ENCODE measurements around the gene GRIK3. TPM values are rescaled to one million over a fixed set of nuclear protein-coding genes. Genes with fewer than 3 reads are reported as not detected.
"Not testable (repeated sequence)": the region's sequence is repeated elsewhere in the genome, so short reads cannot be mapped to it uniquely, and the experiment has no call there.

Gene GRIK3
- total RNA-seq, 1 experiment from 2014 or later = not detected

- in situ Hi-C loops (cut with HindIII; ENCODE audit: low pct_unique_long_range_greater_than_20kb, low sequenced_read_pairs) = no loop called here
- peak; percentile 49 for DNase-seq (ENCODE audit: low read depth, low spot score)
Observed at GRCh38 chr1:36784147-36784859, 250.0 kb downstream of the GRIK3 start.

- in situ Hi-C loops (cut with HindIII; ENCODE audit: low pct_unique_long_range_greater_than_20kb, low sequenced_read_pairs) = no loop called here
- no peak for DNase-seq (ENCODE audit: low read depth, low spot score)
Observed at GRCh38 chr1:36783475-36783874, 250.8 kb downstream of the GRIK3 start.

GRCh38 chr1:36782785-36783184, 251.5 kb downstream of the GRIK3 start:
- no peak for DNase-seq (ENCODE audit: low read depth, low spot score)
- in situ Hi-C loops (cut with HindIII; ENCODE audit: low pct_unique_long_range_greater_than_20kb, low sequenced_read_pairs) = no loop called here

GRCh38 chr1:36782085-36782484, 252.2 kb downstream of the GRIK3 start:
- in situ Hi-C loops (cut with HindIII; ENCODE audit: low pct_unique_long_range_greater_than_20kb, low sequenced_read_pairs) = no loop called here
- DNase-seq (ENCODE audit: low read depth, low spot score) = no peak

- in situ Hi-C loops (cut with HindIII; ENCODE audit: low pct_unique_long_range_greater_than_20kb, low sequenced_read_pairs) = no loop called here
- no peak for DNase-seq (ENCODE audit: low read depth, low spot score)
Observed at GRCh38 chr1:36781098-36781497, 253.2 kb downstream of the GRIK3 start.

GRCh38 chr1:36778740-36779139, 255.6 kb downstream of the GRIK3 start:
- no peak for DNase-seq (ENCODE audit: low read depth, low spot score)
- in situ Hi-C loops (cut with HindIII; ENCODE audit: low pct_unique_long_range_greater_than_20kb, low sequenced_read_pairs) = no loop called here

- in situ Hi-C loops (cut with HindIII; ENCODE audit: low pct_unique_long_range_greater_than_20kb, low sequenced_read_pairs) = no loop called here
- no peak for DNase-seq (ENCODE audit: low read depth, low spot score)
Observed at GRCh38 chr1:36776948-36777831, 257.1 kb downstream of the GRIK3 start.

GRCh38 chr1:36776256-36776655, 258.1 kb downstream of the GRIK3 start:
- in situ Hi-C loops (cut with HindIII; ENCODE audit: low pct_unique_long_range_greater_than_20kb, low sequenced_read_pairs) = no loop called here
- no peak for DNase-seq (ENCODE audit: low read depth, low spot score)

GRCh38 chr1:36775716-36776115, 258.6 kb downstream of the GRIK3 start:
- in situ Hi-C loops (cut with HindIII; ENCODE audit: low pct_unique_long_range_greater_than_20kb, low sequenced_read_pairs) = no loop called here
- no peak for DNase-seq (ENCODE audit: low read depth, low spot score)

GRCh38 chr1:36773827-36774541, 260.3 kb downstream of the GRIK3 start:
- in situ Hi-C loops (cut with HindIII; ENCODE audit: low pct_unique_long_range_greater_than_20kb, low sequenced_read_pairs) = no loop called here
- no peak for DNase-seq (ENCODE audit: low read depth, low spot score)

GRCh38 chr1:36772647-36773495, 261.4 kb downstream of the GRIK3 start:
- DNase-seq (ENCODE audit: low read depth, low spot score) = no peak
- in situ Hi-C loops (cut with HindIII; ENCODE audit: low pct_unique_long_range_greater_than_20kb, low sequenced_read_pairs) = no loop called here

- in situ Hi-C loops (cut with HindIII; ENCODE audit: low pct_unique_long_range_greater_than_20kb, low sequenced_read_pairs) = no loop called here
- DNase-seq (ENCODE audit: low read depth, low spot score) = no peak
Observed at GRCh38 chr1:36771660-36772284, 262.5 kb downstream of the GRIK3 start.

GRCh38 chr1:36771240-36771639, 263.1 kb downstream of the GRIK3 start:
- DNase-seq (ENCODE audit: low read depth, low spot score) = no peak
- in situ Hi-C loops (cut with HindIII; ENCODE audit: low pct_unique_long_range_greater_than_20kb, low sequenced_read_pairs) = no loop called here

- in situ Hi-C loops (cut with HindIII; ENCODE audit: low pct_unique_long_range_greater_than_20kb, low sequenced_read_pairs) = no loop called here
- DNase-seq (ENCODE audit: low read depth, low spot score) = no peak
Observed at GRCh38 chr1:36769886-36770830, 264.2 kb downstream of the GRIK3 start.

GRCh38 chr1:36768486-36769178, 265.7 kb downstream of the GRIK3 start:
- in situ Hi-C loops (cut with HindIII; ENCODE audit: low pct_unique_long_range_greater_than_20kb, low sequenced_read_pairs) = no loop called here
- DNase-seq (ENCODE audit: low read depth, low spot score) = no peak

- in situ Hi-C loops (cut with HindIII; ENCODE audit: low pct_unique_long_range_greater_than_20kb, low sequenced_read_pairs); DNase-seq (ENCODE audit: low read depth, low spot score): not testable (repeated sequence)
Observed at GRCh38 chr1:36767429-36767828, 266.9 kb downstream of the GRIK3 start.
